GM21717 (cell line): ENCODE measurements around the gene FAM83B.

Experiments used
- ATAC-seq: cut with Tn5 transposase; IDR thresholded peaks from one replicate; pipeline ENCODE4 v1.9.1; 2021; ENCODE audit warnings: mild to moderate bottlenecking, moderate library complexity; ENCODE audit not compliant: unreplicated experiment

FAM83B gene

DNA sequence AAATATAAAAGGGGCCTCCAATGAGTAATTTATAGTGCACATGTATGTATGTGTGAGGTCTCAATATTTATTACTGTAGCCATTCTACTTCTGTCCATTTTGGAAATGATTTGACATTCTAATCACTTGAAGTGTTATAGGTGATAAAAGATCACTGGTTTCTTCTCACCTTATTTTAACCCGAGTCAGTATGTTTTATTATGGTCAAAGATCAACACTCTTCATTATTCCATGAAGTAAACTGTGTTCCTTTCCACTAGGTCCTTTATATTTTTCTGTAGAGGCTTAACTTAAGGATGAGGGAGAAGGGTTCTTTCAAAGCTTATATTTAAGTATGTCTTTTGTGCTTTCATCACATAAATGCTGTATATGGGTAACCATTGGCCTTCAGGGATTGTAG is 47.2 kb downstream of the FAM83B start:
- no peak for ATAC-seq

DNA sequence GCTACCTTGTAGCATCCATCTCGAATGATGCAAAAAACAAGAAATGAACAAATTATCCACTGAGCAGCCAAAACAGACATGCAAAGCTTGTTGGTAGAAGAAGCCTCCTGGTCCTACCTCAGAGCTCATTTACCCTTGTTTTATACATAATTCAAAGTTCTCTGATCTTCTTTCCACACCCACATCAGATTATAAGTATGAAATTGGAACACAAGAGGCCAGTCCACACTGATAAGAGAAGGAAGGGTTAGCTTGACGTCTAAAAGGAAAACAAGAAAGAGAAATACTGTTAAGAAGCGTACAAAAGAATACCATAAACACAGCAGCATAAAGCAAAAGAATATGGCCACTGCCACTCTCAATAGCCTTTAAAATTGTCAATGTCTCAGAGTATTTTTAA is 49.7 kb downstream of the FAM83B start:
- ATAC-seq, result no peak

DNA sequence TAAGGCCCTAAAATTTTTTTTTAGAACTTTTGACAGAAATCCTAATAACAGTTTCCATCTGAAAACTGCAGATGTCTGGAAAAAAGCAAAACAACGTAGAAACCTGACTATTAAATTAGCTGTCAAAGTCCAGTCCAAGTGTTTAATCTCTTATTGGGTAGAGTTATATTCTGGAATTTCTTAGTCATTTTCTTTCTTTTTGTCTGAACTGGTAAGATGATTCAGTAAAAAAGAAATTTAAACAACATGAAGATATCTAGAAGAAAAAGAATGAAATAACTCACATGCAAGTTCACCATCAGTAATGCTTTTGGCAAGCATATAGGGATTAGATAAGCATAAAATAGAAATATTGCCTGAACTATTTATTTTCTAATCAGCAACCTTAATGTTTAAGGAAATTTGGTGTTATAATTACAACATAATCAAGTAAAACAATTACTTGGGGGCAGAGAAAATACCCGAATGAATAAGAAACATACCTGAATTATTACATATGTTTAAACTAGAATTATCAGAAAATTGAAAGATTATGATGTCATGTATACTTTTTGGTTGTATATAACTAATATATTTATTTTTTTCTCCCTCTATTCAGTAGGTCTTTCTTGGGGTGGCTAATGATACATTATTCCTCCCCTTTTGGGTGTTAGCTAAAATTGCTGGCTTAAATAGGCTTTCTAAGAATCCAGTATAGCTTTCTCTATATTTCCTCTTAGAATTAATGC is 51.1 kb downstream of the FAM83B start:
- ATAC-seq, result no peak

DNA sequence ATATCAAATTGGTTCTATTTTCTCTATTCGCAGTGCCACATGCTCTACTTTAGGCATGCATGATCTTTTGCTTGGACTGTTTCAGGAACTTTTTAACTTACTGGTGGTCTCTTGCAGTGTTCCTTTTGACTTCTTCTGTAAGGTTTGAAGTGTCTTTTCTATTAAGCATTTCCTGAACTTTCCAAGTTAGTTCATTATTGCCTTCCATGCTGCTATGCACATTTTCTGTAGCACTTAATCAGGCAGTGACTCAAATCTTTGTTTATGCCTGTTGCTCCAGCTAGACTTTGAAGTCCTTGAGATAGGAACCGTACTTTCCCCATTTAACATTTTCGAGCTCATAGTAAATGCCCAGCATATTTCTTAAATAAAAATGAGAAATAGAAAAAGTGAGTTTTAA is 52.2 kb downstream of the FAM83B start:
- ATAC-seq, result no peak

DNA sequence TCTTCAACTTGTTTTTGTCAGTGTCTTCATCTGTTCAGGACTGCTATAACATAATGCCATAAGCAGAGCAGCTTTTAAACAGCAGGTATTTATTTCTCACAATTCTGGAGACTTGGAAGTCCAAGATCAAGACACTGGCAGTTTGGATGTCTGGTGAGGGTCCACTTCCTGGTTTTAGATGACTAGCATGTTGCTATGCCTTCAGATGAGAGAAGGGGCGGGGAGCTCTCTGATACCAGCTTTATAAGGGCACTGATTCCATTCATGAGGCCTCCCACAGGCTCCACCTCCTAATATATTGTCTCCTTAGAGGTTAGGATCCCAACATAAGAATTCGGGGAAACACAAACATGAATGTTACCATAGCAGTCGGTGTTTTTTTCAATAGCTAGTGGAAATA is 52.9 kb downstream of the FAM83B start:
- no peak for ATAC-seq

DNA sequence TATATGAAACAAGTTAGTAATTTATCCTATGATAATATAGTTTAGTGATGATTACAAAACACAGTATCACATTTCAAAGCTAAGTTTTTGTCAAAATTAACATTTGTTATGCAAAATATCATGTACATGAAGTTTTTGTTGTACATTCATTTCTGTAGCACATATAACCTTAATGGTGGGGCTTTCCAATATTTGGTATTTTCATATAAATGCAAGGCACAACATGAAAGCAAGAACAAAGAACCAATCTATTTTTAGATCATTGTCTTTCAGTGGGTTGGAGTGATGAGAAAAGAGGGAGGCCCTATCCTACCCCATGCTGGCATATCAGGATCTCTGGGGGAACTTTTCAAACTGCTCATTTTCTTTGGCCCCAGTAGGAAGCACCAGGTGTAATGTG is 53.4 kb downstream of the FAM83B start:
- no peak for ATAC-seq

DNA sequence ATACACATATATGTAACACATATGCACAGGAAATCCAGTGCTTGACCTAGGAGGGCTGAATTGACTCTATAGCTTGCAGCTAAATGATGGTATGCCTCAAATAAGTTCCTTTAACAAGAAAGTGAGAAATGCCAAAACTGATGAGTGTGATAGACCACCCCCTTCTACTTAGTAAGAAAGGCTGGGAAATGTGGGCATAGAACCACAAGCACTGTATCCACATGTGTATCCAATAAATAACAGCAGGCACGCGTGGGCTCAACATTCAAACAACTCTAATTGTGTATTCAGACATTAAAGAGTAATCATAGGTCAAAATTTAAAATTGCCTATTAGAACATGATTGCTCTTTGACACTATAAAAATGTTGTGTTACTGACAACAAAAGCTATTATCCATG is 54.1 kb downstream of the FAM83B start:
- ATAC-seq, result no peak

DNA sequence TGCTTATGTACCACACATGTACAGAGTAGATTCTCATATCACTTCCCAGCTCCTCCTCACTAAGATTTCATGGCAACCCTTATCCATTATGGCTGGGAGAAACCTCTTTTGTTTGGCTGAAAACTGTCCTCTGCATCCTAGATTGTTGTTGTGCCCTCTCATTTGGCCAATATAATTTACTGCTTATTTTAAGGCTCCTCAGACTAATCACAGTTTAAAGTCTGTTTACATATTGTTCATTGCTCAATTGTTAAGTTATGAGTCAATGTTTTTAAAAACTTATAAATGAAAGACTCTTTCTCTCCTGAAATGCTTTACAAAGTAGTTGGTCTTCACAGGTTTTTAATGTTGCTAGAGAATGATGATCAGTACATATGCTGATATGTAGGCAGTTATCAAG is 57.3 kb downstream of the FAM83B start:
- ATAC-seq, result no peak

DNA sequence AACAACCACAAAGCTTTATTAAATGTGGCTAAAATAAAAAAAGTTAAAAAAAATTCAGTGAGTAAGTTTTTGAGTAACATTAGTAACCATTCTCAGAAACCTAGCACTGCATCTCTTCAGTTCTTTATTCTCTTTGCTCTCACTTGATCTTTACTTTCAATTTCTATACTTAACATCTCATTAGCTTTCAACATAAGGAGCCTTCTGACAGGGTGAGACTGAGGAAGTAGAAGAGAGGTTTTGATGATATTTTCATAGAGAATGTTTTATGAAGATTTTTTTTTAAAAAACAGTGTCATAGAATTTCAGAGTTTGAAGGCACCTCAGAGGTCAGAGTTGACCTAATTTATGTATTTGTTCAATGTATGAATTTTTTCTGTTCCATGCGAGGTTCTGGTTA is 60.8 kb downstream of the FAM83B start:
- ATAC-seq, result peak; percentile 69

DNA sequence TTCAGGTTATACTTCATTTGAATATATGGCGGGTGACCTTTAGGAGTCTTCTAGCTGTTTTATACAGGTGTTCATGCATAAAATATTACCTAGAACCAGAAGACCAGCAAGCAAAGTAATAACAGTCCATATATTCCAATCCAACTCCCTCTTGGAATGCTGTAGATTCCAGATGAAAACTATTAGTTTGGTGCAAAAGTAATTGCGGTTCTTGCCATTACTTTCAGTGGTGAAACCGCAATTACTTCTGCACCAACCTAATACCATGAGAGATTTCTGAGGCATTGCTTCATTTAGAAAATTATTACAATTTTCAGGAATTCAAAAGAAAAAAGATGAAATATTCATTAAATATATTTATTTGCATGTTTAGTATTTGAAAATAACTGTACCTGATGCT is 62.6 kb downstream of the FAM83B start:
- no peak for ATAC-seq

DNA sequence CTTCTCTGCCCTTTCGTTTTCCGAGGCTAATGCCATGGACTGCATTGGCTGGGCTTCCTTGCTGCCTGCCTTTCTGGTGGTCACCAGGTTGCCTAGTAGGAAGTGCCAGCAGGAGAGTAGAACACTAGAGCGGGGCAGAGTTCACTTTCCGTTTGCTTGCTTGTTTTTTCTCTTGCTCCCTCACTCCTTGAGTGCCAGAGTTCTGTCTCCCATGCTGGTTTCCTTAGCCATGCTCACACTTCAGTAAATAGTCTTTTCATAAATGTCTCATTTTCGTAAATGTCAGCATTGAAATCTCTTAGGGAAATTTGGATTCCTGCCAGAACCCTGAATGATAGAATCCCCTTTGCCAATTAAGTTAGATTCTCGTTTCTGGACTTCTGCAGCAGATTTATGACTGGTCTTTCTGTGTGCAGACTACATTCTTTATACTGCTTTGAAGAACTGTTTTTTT is 63.9 kb downstream of the FAM83B start:
- ATAC-seq, result no peak

DNA sequence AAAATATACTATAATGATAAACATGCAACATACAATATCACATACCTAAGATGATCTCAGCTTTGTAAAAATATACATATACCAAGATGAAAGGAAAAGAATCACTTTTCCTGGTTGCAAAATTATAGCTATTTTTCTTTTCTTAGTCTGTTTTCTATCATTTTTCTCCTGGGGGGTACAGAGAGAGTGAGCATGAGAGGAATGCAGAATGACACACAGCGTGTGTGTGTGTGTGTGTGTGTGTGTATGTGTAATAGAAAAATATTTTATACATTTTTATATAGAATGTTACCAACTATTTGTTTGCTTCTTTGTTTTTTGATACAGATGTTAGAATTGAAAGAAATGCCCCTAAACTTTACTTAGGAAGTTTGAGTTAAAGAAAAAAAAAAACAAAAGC is 64.3 kb downstream of the FAM83B start:
- ATAC-seq, result no peak

DNA sequence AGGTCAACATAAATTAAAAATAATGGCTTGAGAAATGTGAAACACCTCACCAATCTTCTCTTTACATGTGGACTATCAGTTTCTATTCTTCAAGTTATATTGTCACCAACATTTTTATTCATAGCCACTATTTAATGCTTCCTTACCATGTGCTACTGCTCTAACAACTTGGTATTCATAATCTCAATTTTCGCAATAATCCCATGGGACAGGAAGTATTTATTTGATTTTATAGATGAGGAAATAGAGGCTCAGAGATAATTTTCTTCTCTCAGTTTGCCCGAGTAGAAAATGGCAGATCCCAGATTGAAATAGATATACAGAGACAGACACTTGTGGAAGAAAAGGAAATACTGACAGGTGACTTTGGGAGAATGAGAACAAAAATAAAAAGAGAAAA is 66.6 kb downstream of the FAM83B start:
- no peak for ATAC-seq

DNA sequence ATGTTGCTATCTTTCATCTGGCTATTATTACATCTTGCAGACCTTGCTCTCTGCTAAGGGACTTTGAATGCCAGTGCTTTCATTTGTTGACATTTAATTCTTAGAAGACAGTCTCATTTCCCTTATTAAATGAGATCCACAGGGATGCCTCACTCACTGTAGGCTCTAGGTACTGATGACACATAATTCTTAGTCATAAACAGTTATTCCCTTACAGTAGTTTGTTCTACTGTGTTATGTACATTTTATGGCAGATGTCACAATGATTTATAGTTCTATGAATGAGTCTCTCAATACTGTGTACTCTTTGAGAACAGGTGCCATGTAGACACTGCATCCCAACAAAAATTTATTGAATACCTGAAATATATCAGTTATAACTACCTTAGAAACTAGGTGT is 70.3 kb downstream of the FAM83B start:
- no peak for ATAC-seq

DNA sequence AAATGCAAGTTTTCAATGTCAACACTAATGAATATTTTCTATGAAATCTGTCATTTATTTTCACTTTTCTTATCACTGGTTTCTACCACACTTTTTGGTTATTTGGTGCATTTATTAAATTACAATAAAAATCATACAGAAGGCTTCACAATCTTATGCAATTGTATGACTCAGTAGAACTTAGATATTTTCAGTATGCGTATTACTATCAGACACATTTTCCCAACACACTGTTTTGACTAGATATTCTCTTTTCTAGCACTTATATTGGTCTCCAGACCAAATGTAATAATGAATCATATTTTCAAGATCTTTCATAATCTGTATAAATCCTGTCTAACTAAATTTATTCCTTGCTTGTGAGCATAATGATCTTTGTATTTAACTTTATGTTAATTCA is 74.1 kb downstream of the FAM83B start:
- ATAC-seq, result no peak

DNA sequence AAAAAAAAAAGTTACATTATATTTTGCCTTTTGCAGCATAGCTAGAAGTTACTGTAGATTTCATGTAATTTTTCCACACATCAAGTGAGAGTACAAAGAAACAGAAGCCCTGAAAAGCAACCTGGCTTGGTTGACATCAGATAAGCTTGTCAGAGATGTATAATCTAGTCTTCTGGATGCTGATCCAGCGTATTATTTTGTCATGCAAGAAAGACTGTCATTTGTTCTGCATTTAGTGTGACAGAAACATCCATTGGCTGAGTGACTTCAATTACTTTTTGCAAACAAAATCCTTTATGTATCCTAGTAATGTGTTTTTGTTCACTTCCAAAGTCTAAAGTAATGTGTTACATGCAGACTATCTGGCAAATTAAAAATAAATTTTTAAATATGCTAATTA is 75.3 kb downstream of the FAM83B start:
- no peak for ATAC-seq

DNA sequence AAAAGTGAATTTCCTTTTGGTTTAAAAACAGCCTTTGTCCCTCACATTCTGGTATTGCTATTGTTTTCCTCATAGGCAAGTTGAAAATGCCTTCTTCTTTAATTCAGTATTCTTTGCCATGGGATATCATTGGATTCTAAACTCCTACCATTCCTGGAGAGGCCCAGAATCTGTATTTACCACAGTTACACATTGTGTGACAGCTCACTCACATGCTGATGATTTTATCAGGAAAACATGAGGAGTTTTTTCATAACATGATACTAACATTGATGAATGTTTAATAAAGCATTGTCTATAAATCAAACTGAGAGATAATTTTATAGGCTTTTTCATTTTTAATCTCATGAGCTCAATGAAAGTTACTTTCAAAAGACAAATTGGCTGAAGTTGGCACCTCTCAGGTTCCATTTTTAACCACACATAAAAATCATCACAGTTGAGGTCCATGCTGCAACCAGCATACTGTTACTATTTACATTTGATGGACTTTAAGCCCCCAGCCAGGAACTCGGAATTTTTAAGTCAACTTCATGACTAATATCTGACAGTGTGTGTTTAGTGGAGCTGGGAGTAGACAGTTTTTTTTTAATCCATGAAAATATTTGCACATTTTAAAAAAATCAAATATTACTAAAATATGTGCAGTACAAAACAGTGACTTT is 82.8 kb downstream of the FAM83B start:
- no peak for ATAC-seq

DNA sequence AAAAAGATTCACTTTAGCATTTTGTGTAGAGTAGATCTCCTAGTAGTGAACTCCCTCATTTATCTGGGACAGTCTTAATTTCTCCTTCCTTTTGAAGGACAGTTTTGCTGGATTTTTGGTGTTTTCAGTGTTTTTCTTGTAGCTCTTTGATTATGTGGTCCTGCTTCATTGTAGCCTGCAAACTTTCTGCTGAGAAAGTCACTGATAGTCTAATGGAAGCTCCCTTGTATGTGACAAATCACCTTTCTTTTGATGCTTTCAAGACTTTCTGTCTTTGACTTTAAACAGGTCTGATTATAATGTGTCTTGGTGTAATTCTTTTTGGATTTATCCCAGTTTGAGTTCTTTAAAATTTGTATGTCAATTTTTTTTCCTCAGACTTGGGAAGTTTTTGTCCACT is 86.1 kb downstream of the FAM83B start:
- ATAC-seq, result no peak

DNA sequence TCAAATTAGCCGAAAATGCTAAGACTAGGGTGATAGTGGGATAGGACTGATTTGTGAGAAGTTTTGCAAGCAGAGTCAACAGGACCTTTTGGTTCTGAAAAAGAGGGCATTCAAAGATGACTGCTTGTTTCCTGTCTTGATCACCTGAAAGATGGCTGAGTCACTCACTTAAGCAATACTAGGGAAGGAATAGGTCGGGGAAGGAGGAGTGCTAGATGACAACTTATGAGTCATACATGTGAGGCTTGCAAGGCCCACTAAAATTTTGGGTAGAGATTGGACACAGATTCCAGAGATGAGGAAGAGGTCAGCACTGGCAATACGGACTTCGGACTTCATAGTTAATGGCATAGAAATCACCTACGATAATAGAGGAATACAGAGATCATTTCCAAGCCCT is 89.2 kb downstream of the FAM83B start:
- ATAC-seq, result no peak

DNA sequence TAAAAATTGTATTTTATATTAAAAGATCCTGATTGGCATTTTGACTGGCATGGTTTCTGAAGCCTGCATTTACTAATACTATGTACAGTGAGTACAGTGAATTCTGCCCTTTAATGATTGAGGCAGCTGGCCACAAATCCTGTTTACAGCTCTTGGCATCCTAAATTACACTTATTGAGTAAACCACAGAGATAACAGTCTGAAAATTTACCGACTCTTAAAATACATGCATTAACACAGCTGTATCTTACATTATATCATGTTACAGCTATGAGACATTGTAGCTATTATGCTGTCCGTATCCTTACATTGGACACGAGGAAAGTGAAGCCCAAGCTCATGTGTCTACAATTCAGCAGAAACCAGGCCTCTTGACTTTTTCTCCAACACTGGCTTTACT is 90.8 kb downstream of the FAM83B start:
- ATAC-seq, result no peak

DNA sequence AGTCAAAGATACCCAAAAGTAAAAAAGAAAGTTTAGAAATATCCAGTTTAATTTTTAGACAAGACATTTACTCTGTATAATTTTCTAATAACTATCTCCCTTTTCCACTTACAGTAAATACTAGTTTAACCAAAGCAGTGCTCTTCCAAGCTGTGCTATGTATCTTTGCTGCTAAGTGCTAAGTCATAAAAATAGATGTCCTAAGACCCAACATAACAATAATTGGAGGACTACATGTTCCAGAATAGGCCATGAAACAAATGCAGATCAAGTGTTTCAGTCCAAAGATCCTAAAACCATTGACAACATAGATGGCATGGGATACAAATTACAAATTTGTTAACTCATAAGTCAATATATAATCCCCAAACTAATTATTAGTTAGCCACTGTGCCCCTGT is 111.1 kb downstream of the FAM83B start:
- ATAC-seq, result no peak

DNA sequence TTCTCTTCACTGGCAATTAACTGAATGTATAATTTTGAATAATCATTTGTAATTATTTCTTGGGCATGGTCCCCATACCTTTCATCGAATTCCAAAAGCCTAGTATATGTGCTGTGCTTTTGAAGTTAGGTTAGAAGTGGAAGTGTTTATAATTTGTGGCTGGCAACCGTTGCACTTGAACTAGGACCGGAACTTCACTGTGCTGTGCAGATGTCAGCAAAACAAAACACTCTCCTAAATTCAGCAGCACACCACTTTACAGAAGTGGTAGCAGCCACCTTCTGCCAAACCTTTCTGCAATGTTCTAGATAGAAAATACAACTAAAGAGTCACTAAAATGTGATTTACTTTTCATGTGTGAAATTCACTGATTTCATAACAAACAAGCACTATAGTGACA is 111.9 kb downstream of the FAM83B start:
- no peak for ATAC-seq

DNA sequence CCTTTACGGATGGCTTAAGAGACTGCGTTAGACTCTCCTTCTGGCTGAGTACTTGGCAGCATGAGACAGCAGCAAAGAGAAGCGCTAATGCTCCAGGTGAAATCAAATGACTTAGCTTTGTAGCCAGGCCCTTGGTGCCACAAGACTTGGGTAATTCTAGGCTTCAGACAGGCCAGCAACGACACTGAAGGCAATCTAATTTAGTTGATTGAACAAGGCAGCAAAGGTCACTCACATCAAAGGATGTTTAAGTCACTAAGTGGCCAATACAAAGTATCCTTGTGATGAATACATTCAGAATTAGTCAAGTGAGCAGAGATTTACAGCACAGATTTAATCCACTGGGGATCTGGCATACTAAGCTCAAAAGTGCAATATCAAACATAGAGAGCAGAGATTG is 113.2 kb downstream of the FAM83B start:
- no peak for ATAC-seq
